Neural cell (in vitro differentiated cells): ENCODE results near the gene CABP4. TPM values are rescaled to one million over a fixed set of nuclear protein-coding genes. Genes with fewer than 3 reads are reported as not detected.

Experiments
- H2AFZ ChIP-seq: fragments of 200-600, 300-800 bp; sonication (generic), shearing (Covaris generic); 2 replicates; pipeline ENCODE4 v1.6.0; 2014; ENCODE audit warnings: low read depth, mild to moderate bottlenecking, antibody characterized with exemption, low read length, moderate library complexity
- H3F3A ChIP-seq: fragments of 200-600 bp; shearing (Covaris generic); 2 replicates; pipeline ENCODE4 v1.6.1; 2016; ENCODE audit warnings: mild to moderate bottlenecking, moderate library complexity, mixed read lengths, antibody characterized with exemption, low read length; ENCODE audit not compliant: insufficient read depth, poor library complexity, severe bottlenecking
- H3K27ac ChIP-seq: fragments of 200-600, 300-800 bp; sonication (generic), shearing (Covaris generic); 2 replicates; pipeline ENCODE4 v1.5.1; 2014; ENCODE audit warnings: mild to moderate bottlenecking, low read length, moderate library complexity
- H3K27me3 ChIP-seq: fragments of 300-800, 200-600 bp; sonication (generic), shearing (Covaris generic); 2 replicates; pipeline ENCODE4 v1.6.0; 2014; ENCODE audit warnings: mild to moderate bottlenecking, low read depth, low read length, moderate library complexity; ENCODE audit not compliant: insufficient read depth
- H3K36me3 ChIP-seq: fragments of 300-800, 200-600 bp; sonication (generic), shearing (Covaris generic); 2 replicates; pipeline ENCODE4 v1.5.1; 2014; ENCODE audit warnings: mild to moderate bottlenecking, antibody characterized with exemption, low read length, moderate library complexity; ENCODE audit not compliant: insufficient read depth
- H3K4me2 ChIP-seq: fragments of 300-800, 200-600 bp; sonication (generic), shearing (Covaris generic); 2 replicates; pipeline ENCODE4 v1.6.0; 2014; ENCODE audit warnings: mild to moderate bottlenecking, low read length
- H3K4me3 ChIP-seq: fragments of 300-800, 200-600 bp; sonication (generic), shearing (Covaris generic); 2 replicates; pipeline ENCODE4 v1.5.1; 2014; ENCODE audit warnings: mild to moderate bottlenecking, low read length, moderate library complexity
- H3K79me2 ChIP-seq: fragments of 200-600 bp; shearing (Covaris generic); replicated peaks from 2 replicates; pipeline ENCODE4 v1.6.0; 2014; ENCODE audit warnings: mild to moderate bottlenecking, low read length, moderate library complexity; ENCODE audit not compliant: insufficient read depth
- H3K9ac ChIP-seq: fragments of 300-800, 200-600 bp; sonication (generic), shearing (Covaris generic); 2 replicates; pipeline ENCODE4 v1.6.1; 2016; ENCODE audit warnings: mild to moderate bottlenecking, low read length, mixed read lengths
- H3K9me2 ChIP-seq: fragments of 200-600 bp; shearing (Covaris generic); 2 replicates; pipeline ENCODE4 v1.6.1; 2016; ENCODE audit warnings: mild to moderate bottlenecking, low read length, mixed read lengths; ENCODE audit not compliant: insufficient read depth
- H3K9me3 ChIP-seq: fragments of 200-600, 300-800 bp; sonication (generic), shearing (Covaris generic); 2 replicates; pipeline ENCODE4 v1.6.1; 2016; ENCODE audit warnings: mild to moderate bottlenecking, mixed run types, low read length, moderate library complexity, mixed read lengths
- H4K20me1 ChIP-seq: fragments of 200-600 bp; shearing (Covaris generic); 2 replicates; pipeline ENCODE4 v1.6.1; 2016; ENCODE audit warnings: mild to moderate bottlenecking, mixed run types; ENCODE audit not compliant: insufficient read depth
- EP300 ChIP-seq: fragments of 450-650 bp; conservative IDR thresholded peaks from 2 replicates; pipeline ENCODE4 v1.6.1; 2014; ENCODE audit warnings: antibody characterized with exemption, mild to moderate bottlenecking, moderate library complexity; ENCODE audit not compliant: poor library complexity, severe bottlenecking
- EZH2 ChIP-seq: fragments of 200-600, 300-800 bp; shearing (Covaris generic), sonication (generic); IDR thresholded peaks from 2 replicates; pipeline ENCODE4 v1.6.1; 2014; ENCODE audit warnings: antibody characterized with exemption, low read length, borderline replicate concordance, mild to moderate bottlenecking; ENCODE audit not compliant: insufficient read depth, poor library complexity, severe bottlenecking
- MXI1 ChIP-seq: fragments of 450-650 bp; conservative IDR thresholded peaks from 2 replicates; pipeline ENCODE4 v1.6.1; 2014; ENCODE audit warnings: antibody characterized with exemption, mild to moderate bottlenecking; ENCODE audit not compliant: poor library complexity, severe bottlenecking
- POLR2AphosphoS5 ChIP-seq: IDR thresholded peaks from 2 replicates; pipeline ENCODE4 v1.6.1; 2012
- RAD21 ChIP-seq: fragments of 450-650 bp; conservative IDR thresholded peaks from 2 replicates; pipeline ENCODE4 v1.6.1; 2014; ENCODE audit warnings: antibody characterized with exemption, mild to moderate bottlenecking, moderate library complexity
- SMC3 ChIP-seq: fragments of 450-650 bp; conservative IDR thresholded peaks from 2 replicates; pipeline ENCODE4 v1.6.1; 2014; ENCODE audit warnings: antibody characterized with exemption, mild to moderate bottlenecking, moderate library complexity; ENCODE audit not compliant: poor library complexity
- TAF1 ChIP-seq: IDR thresholded peaks from 2 replicates; pipeline ENCODE4 v1.6.1; 2012; ENCODE audit warnings: low read depth
- polyA plus RNA-seq: library from polyadenylated mRNA; depleted of rRNA; stranded (reverse); fragments of >200 nt; gene quantifications from 2 replicates; pipeline ENCODE4 v1.2.3, GENCODE V29; 2014
- TF ChIP-seq, protein P1 (sequence below): fragments of 450-650 bp; IDR thresholded peaks from 2 replicates; pipeline ENCODE4 v1.5.1; 2014; ENCODE audit warnings: antibody characterized with exemption, mild to moderate bottlenecking, moderate library complexity; ENCODE audit not compliant: poor library complexity, severe bottlenecking
- TF ChIP-seq, protein P2 (sequence below): IDR thresholded peaks from 2 replicates; pipeline ENCODE4 v1.6.1; 2012; ENCODE audit warnings: borderline replicate concordance

Gene CABP4
- polyA plus RNA-seq, 1 donor from 2014 or later, result not detected

GRCh38 chr11:67411785-67412152 lies 43.4 kb upstream of the CABP4 start:
- peaks cover 21% of the 10 kb centered on the region for H3K27me3 ChIP-seq
- H3K9me3 ChIP-seq, result no peaks in the 10 kb centered on the region
- H3K9me2 ChIP-seq, result no peaks in the 10 kb centered on the region
- no peak overlapping the region for H3K27ac ChIP-seq
- no peaks in the 10 kb centered on the region for H4K20me1 ChIP-seq
- H3K36me3 ChIP-seq, result no peaks in the 10 kb centered on the region
- no peak overlapping the region for H3K4me2 ChIP-seq
- no peaks in the 10 kb centered on the region for H3F3A ChIP-seq
- H2AFZ ChIP-seq, result no peak overlapping the region
- TF ChIP-seq MXI1 (no peak), SMC3 (no peak), EZH2 (no peak), TAF1 (no peak), POLR2AphosphoS5 (no peak), EP300 (no peak), RAD21 (no peak)
- TF ChIP-seq, protein P1, sequence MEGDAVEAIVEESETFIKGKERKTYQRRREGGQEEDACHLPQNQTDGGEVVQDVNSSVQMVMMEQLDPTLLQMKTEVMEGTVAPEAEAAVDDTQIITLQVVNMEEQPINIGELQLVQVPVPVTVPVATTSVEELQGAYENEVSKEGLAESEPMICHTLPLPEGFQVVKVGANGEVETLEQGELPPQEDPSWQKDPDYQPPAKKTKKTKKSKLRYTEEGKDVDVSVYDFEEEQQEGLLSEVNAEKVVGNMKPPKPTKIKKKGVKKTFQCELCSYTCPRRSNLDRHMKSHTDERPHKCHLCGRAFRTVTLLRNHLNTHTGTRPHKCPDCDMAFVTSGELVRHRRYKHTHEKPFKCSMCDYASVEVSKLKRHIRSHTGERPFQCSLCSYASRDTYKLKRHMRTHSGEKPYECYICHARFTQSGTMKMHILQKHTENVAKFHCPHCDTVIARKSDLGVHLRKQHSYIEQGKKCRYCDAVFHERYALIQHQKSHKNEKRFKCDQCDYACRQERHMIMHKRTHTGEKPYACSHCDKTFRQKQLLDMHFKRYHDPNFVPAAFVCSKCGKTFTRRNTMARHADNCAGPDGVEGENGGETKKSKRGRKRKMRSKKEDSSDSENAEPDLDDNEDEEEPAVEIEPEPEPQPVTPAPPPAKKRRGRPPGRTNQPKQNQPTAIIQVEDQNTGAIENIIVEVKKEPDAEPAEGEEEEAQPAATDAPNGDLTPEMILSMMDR, result no peak
- TF ChIP-seq, protein P2, sequence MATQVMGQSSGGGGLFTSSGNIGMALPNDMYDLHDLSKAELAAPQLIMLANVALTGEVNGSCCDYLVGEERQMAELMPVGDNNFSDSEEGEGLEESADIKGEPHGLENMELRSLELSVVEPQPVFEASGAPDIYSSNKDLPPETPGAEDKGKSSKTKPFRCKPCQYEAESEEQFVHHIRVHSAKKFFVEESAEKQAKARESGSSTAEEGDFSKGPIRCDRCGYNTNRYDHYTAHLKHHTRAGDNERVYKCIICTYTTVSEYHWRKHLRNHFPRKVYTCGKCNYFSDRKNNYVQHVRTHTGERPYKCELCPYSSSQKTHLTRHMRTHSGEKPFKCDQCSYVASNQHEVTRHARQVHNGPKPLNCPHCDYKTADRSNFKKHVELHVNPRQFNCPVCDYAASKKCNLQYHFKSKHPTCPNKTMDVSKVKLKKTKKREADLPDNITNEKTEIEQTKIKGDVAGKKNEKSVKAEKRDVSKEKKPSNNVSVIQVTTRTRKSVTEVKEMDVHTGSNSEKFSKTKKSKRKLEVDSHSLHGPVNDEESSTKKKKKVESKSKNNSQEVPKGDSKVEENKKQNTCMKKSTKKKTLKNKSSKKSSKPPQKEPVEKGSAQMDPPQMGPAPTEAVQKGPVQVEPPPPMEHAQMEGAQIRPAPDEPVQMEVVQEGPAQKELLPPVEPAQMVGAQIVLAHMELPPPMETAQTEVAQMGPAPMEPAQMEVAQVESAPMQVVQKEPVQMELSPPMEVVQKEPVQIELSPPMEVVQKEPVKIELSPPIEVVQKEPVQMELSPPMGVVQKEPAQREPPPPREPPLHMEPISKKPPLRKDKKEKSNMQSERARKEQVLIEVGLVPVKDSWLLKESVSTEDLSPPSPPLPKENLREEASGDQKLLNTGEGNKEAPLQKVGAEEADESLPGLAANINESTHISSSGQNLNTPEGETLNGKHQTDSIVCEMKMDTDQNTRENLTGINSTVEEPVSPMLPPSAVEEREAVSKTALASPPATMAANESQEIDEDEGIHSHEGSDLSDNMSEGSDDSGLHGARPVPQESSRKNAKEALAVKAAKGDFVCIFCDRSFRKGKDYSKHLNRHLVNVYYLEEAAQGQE, result no peak
- no peak overlapping the region for H3K4me3 ChIP-seq
- no peaks in the 10 kb centered on the region for H3K79me2 ChIP-seq
- no peak overlapping the region for H3K9ac ChIP-seq

- Histone ChIP-seq H3K4me2 (no peak overlapping the region), H3K4me3 (no peak overlapping the region), H3K27ac (no peak overlapping the region), H3K9me2 (no peaks in the 10 kb centered on the region), H3K27me3 (peaks cover 23% of the 10 kb centered on the region), H3K9me3 (no peaks in the 10 kb centered on the region), H3F3A (no peaks in the 10 kb centered on the region), H3K9ac (no peak overlapping the region), H2AFZ (no peak overlapping the region), H4K20me1 (no peaks in the 10 kb centered on the region), H3K79me2 (no peaks in the 10 kb centered on the region), H3K36me3 (no peaks in the 10 kb centered on the region)
- TF ChIP-seq EZH2, result no peak
- TF ChIP-seq EP300, result no peak
- TF ChIP-seq RAD21, result no peak
Measured at GRCh38 chr11:67412495-67413179, 42.5 kb upstream of the CABP4 start.
